D721Med (cell line): Measurements from ENCODE around the gene RIMS4.
"Not testable (repeated sequence)": the region's sequence is repeated elsewhere in the genome, so short reads cannot be mapped to it uniquely, and the experiment has no call there.

Experiments
- DNase-seq: peaks from one replicate; pipeline ENCODE4 v3.0.0; 2011; ENCODE audit warnings: low spot score; ENCODE audit not compliant: insufficient read length
- FAIRE-seq: peaks from 2 replicates; lab custom pipeline; 2011; peaks lifted over from hg19 to GRCh38; lab: Jason Lieb, UNC
- TF ChIP-seq, protein P1 (sequence below): IDR thresholded peaks from 2 replicates; pipeline ENCODE4 v1.5.1; 2012; ENCODE audit warnings: mild to moderate bottlenecking, control low read depth; ENCODE audit not compliant: insufficient read depth; ENCODE audit errors: missing control alignments

RIMS4 gene

GRCh38 chr20:44832724-44833123, 22.4 kb upstream of the RIMS4 start:
- FAIRE-seq (no peak), DNase-seq (no peak)
- TF ChIP-seq, protein P1, sequence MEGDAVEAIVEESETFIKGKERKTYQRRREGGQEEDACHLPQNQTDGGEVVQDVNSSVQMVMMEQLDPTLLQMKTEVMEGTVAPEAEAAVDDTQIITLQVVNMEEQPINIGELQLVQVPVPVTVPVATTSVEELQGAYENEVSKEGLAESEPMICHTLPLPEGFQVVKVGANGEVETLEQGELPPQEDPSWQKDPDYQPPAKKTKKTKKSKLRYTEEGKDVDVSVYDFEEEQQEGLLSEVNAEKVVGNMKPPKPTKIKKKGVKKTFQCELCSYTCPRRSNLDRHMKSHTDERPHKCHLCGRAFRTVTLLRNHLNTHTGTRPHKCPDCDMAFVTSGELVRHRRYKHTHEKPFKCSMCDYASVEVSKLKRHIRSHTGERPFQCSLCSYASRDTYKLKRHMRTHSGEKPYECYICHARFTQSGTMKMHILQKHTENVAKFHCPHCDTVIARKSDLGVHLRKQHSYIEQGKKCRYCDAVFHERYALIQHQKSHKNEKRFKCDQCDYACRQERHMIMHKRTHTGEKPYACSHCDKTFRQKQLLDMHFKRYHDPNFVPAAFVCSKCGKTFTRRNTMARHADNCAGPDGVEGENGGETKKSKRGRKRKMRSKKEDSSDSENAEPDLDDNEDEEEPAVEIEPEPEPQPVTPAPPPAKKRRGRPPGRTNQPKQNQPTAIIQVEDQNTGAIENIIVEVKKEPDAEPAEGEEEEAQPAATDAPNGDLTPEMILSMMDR: no peak

DNA sequence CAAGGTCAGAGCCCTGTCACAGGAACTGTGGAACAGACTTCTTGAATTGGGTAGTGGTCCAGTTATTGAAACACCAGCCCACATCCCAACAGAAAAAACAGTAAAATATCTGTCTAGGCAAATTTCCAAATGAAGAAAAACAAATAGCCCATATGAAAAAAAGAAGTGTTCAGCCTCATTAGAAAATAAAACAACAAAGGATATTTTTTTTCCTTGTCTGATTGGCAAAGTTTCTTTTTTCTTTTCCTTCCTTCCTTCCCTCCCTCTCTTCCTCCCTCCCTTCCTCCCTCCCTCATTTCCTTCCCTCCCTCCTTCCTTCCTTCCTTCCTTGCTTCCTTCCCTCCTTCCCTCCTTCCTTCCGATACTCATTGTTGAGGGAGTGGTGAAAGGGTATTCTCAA, 20.6 kb upstream of the RIMS4 start:
- DNase-seq: no peak
- no peak for FAIRE-seq
- TF ChIP-seq, protein P1: no peak

- FAIRE-seq (no peak), DNase-seq (no peak)
- TF ChIP-seq, protein P1: no peak
Measured at GRCh38 chr20:44830523-44830922, 20.2 kb upstream of the RIMS4 start.

- DNase-seq (no peak), FAIRE-seq (no peak)
- TF ChIP-seq, protein P1: no peak
Measured at GRCh38 chr20:44829688-44830087, 19.3 kb upstream of the RIMS4 start.

GRCh38 chr20:44828640-44829039, 18.3 kb upstream of the RIMS4 start:
- no peak for FAIRE-seq
- DNase-seq: no peak
- TF ChIP-seq, protein P1: no peak

DNA sequence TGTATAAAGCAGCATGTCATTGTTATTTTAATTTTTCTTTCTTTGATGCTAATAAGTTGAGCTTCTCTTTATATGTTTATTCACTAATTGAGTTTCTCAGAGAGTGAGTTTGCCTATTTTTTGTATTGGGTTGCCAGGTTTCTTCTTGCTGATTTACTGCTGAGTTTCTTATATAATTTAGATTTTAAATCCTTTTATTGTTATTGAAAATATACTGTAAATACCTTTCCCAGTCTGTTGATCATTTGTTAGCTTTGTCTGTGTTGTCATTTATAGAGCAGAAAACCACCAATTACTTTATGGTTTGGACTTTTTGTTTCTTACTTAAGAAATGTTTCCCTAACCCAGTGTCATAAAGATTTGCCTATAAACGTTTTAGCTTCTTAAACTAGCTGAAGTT, 17.1 kb upstream of the RIMS4 start:
- FAIRE-seq (no peak), DNase-seq (no peak)
- TF ChIP-seq, protein P1: no peak

GRCh38 chr20:44821576-44821975, 11.2 kb upstream of the RIMS4 start:
- DNase-seq, FAIRE-seq: not testable (repeated sequence)

DNA sequence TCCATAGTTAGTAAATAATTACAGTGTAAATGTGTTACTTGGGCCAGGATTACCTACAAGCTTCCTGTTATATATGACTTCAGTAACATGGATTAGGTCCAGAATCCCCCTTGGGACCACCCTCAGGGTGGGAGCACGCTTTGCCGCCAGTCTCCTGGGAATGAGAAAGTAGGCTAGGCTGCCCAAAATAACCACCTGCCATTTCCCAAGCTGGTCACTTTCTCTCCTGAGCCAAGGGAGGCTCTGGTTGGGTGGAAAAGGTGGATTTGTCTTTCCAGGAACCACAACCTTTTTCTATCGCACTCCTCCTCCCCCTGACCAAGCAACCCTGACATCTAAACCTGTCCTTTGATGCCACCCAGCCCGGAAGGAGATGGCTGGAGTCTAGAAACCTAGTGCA, 9.6 kb upstream of the RIMS4 start:
- no peak for FAIRE-seq
- TF ChIP-seq, protein P1: no peak
- no peak for DNase-seq
